Ishikawa (cell line): ENCODE results near the gene RALGAPA2.

Source experiments
- CEBPB ChIP-seq: IDR thresholded peaks from 2 replicates; pipeline ENCODE4 v1.6.1; 2012
- CREB1 ChIP-seq: IDR thresholded peaks from 2 replicates; pipeline ENCODE4 v1.6.1; 2012; ENCODE audit warnings: low read depth
- EGR1 ChIP-seq: IDR thresholded peaks from 2 replicates; pipeline ENCODE4 v1.6.1; 2012
- EP300 ChIP-seq: IDR thresholded peaks from 2 replicates; pipeline ENCODE4 v1.6.1; 2012; ENCODE audit warnings: borderline replicate concordance
- FOXM1 ChIP-seq: IDR thresholded peaks from 2 replicates; pipeline ENCODE4 v1.6.1; 2012; ENCODE audit warnings: low read depth, borderline replicate concordance
- MAX ChIP-seq: IDR thresholded peaks from 2 replicates; pipeline ENCODE4 v1.6.1; 2012
- NFIC ChIP-seq: IDR thresholded peaks from 2 replicates; pipeline ENCODE4 v1.6.1; 2012
- RAD21 ChIP-seq: IDR thresholded peaks from 2 replicates; pipeline ENCODE4 v1.6.1; 2012; ENCODE audit warnings: low read depth
- REST ChIP-seq: IDR thresholded peaks from 2 replicates; pipeline ENCODE4 v1.6.1; 2012; ENCODE audit warnings: low read depth, mild to moderate bottlenecking
- TAF1 ChIP-seq: IDR thresholded peaks from 2 replicates; pipeline ENCODE4 v1.6.1; 2012; ENCODE audit warnings: low read depth, mild to moderate bottlenecking
- TCF12 ChIP-seq: IDR thresholded peaks from 2 replicates; pipeline ENCODE4 v1.6.1; 2012; ENCODE audit warnings: low read depth
- TEAD4 ChIP-seq: IDR thresholded peaks from 2 replicates; pipeline ENCODE4 v1.6.1; 2012
- YY1 ChIP-seq: IDR thresholded peaks from 2 replicates; pipeline ENCODE4 v1.6.1; 2012; ENCODE audit warnings: low read depth
- ZBTB7A ChIP-seq: IDR thresholded peaks from 2 replicates; pipeline ENCODE4 v1.6.1; 2012; ENCODE audit warnings: low read depth

- TF ChIP-seq EP300 (no peak), EGR1 (no peak), ZBTB7A (no peak), RAD21 (no peak), FOXM1 (no peak), MAX (no peak), TAF1 (no peak), REST (no peak), TEAD4 (no peak), CEBPB (no peak), YY1 (no peak), TCF12 (no peak), CREB1 (no peak), NFIC (no peak)
These were observed 301.8 kb downstream of the RALGAPA2 start for GRCh38 chr20:20410678-20411077.
